GM19397 (cell line): ENCODE measurements around the gene TNFSF15.
"Not testable (repeated sequence)": the region's sequence is repeated elsewhere in the genome, so short reads cannot be mapped to it uniquely, and the experiment has no call there.

ENCODE experiments used
- ATAC-seq: cut with Tn5 transposase; IDR thresholded peaks from one replicate; pipeline ENCODE4 v1.9.1; 2021; ENCODE audit warnings: mild to moderate bottlenecking, moderate library complexity; ENCODE audit not compliant: unreplicated experiment

Gene TNFSF15

GRCh38 chr9:114757984-114758383 is 47.9 kb downstream of the TNFSF15 start:
- no peak for ATAC-seq

DNA sequence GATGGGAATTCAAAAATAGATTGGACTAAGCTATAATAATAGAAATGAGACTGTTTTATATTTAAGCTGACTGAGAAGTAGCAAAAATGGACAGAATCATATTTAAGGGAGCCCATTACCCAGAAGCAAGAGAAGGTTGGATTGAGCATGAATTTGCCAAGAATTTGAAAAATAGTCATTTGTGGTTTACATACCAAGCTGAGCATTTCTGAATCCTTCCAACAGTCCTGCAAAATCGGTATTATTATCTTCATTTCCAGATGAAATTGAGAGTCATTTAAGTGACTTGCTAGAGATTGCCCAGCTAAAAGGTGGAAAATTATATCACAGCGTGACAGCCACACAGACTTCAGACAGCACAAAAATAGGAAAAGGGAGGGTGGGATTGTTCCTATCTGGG is 48.4 kb downstream of the TNFSF15 start:
- no peak for ATAC-seq

DNA sequence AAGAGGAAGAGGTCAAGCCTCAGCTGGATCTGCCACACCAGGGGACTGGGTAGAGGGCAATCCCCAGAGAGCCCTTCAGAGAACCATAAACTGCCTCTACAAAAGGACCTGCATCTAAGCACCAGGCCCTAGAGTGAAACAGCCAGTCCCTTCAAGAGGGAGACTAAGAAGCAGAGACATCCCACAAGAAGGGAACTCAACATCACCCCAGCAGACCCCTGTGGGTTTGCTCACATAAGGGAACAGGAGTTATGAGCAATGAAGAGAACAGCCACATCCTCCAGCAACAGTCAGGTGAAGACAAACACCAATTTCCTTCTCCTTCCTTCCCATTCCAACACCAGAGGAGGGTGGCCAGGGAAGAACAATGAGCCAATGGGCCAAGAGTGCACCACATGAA is 48.9 kb downstream of the TNFSF15 start:
- no peak for ATAC-seq

- no peak for ATAC-seq
Observed at GRCh38 chr9:114754581-114754980, 51.3 kb downstream of the TNFSF15 start.

DNA sequence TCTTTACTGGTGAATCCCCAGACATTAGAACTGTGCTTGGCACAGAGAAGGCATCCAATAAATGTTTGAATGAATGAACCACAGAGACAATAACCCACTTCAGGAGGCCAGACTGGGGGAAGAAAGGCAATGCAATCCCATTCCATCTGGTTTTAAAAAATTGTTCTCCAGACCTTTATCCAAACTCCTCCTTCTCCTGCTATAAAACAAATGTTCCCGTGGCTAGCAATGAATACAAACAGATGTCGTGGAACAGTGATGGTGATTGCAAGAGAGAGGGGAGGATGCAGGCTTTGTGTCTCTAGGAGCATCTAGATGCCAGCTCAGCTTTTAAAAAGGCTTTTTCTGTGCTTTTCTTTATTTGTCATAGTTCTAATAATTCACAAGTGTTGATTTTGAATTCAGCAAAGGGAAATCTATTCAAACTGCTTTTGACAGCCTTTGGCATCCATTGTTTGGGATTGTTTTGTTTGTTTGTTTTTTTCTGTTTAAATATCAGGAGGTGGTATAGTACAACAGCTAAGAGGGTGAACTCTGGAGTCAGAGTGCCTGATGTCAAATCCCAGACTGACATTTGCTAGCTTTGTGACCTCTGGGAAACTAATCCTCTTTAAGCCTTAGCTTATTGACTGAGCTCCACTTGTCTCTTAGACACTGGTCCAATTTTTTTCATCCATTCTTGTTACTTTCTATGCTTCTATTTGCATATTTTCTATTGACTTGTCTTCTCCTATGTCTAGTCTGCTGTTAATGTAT is 59.1 kb downstream of the TNFSF15 start:
- no peak for ATAC-seq

- no peak for ATAC-seq
Observed at GRCh38 chr9:114745879-114746550, 59.8 kb downstream of the TNFSF15 start.

- ATAC-seq = no peak
Observed at GRCh38 chr9:114745108-114745848, 60.6 kb downstream of the TNFSF15 start.

DNA sequence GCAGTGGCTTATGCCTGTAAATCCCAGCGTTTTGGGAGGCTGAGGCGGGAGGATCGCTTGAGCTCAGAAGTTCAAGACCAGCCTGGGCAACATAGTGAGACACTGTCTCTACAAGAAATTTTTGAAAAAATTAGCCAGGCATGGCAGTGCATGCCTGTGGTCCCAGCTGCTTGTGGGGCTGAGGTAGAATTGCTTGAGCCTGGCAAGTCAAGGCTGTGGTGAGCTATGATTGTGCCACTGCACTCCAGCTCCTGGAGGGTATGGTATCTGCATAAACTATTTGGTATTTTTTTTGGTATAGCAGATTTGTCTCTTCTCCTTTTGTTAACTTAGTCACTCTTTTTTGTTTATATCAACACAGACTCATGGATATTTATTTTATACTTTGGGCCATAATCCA is 62.4 kb downstream of the TNFSF15 start:
- no peak for ATAC-seq

GRCh38 chr9:114742947-114743346 is 62.9 kb downstream of the TNFSF15 start:
- ATAC-seq = no peak

GRCh38 chr9:114741521-114741920 is 64.3 kb downstream of the TNFSF15 start:
- not testable (repeated sequence) for ATAC-seq

GRCh38 chr9:114738581-114739316 is 67.1 kb downstream of the TNFSF15 start:
- no peak for ATAC-seq

DNA sequence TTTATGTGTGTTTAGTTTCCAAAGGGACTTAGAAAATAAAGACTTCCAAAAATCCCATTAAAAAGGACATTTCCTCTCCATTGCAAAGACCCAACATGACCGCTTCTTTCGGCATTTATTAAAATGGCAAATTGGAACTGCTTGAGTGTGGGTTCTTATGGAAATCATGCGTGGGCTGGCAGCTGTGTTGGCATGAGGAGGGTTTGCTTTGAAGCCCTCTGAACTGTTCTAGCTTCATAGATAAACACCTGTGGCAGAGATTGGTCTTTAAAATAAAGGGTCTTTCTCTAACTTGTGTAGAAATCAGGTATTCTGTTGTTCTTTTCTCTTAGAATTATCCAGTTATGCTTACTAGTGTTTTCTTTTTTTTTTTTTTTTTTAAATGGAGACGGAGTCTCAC is 68.0 kb downstream of the TNFSF15 start:
- ATAC-seq = no peak

DNA sequence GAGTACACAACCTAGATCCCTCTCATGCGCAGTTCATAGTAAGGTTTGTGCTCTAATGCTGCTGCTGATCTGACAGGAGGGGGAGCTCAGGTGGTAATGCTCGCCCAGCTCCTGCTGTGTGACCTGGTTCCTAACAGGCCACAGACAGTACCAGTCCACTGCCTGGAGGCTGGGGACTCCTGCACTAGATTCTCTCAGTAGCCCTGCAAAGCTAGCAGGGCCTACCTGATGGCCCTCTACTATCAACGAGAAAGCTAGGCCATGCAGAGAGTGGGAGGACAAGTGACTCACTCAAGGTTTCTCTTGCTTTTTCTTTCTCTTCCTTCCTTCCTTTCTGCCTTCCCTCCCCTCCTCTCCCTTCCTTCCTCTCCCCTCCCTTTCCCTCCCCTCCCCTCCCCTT is 68.7 kb downstream of the TNFSF15 start:
- ATAC-seq = no peak

DNA sequence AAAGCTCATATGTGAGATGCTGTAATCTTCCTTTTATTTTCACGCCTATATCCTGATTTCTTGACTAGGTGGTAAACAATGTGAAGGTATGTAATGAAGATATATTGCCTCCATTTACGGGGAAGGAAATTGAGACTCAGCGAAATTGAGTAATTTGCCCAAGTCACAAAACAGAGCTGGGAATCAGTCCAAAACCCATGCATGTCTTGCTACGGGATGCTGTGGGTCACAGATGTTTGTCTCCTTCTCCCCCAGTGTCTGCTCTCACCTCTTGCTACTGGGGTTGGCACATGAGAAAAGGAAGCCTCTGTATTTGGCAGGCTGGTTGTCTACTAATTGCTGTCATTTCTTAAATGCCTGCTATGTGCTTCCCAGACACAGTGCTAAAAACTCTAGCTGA is 70.1 kb downstream of the TNFSF15 start:
- ATAC-seq = no peak

DNA sequence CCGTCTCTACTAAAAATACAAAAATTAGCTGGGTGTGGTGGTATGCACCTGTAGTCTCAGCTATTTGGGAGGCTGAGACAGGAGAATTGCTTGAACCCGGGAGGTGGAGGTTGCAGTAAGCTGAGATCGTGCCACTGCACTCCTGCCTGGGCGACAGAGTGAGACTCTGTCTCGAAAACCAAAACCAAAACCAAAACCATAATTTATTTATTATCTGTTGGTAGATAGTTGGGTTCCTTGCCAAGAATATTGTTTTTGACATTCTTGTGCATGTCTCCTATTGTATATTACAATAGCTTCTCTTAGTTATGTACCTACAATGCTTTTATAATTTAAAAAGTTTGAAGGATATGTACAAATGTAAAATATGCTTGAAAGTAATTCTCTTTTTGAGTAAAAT is 70.7 kb downstream of the TNFSF15 start:
- ATAC-seq = not testable (repeated sequence)
